OCI-M2 (cell line): ENCODE measurements around the gene KLHL25.
A peak's percentile ranks its signal among the peaks of the same experiment; 100 is the strongest.

ENCODE experiments used
- DNase-seq: peaks from one replicate; lab custom pipeline; 2025; ENCODE audit not compliant: unreplicated experiment; lab: John Stamatoyannopoulos, UW

KLHL25 gene

GRCh38 chr15:85748729-85749128 is 46.0 kb downstream of the KLHL25 start:
- no peak for DNase-seq

DNA sequence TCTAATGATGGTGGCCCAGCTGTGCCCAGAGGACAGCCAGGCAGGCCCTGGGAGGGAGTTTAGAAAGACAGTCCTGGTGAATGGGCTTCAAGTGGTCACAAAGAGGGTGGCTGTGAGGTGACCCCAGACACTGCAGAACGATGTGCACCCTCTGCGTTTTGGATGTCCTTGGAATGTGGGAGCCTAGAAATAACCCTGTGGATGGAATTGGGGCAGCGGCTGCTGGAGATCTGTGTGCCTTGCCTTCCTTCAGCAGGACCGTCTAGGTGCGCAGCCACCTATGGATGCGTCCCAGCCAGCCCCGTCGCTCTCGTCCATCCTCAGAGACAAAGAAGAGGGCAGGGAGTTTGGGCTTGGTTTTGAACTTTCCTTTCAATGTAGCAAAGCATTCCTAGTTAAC is 46.5 kb downstream of the KLHL25 start:
- no peak for DNase-seq

DNA sequence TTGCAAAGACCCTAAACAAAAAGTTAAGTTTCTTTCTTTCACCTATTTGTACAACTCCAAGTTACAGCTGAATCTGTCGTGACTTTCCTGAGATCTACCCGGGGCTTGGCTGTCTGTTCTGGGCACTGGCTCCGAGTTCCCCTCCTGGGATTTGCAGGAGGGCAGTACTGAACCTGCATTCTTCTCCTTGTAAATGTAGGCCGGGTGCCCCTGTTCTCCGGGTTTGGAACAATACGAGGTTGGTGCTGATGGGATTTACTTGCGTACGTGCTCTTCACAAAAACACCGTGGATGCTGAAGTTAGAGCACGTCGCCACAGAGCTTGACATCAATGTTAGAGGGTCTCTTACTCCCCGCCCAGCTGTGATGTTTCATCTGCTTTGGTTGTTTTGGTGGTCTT is 48.1 kb downstream of the KLHL25 start:
- DNase-seq = no peak

DNA sequence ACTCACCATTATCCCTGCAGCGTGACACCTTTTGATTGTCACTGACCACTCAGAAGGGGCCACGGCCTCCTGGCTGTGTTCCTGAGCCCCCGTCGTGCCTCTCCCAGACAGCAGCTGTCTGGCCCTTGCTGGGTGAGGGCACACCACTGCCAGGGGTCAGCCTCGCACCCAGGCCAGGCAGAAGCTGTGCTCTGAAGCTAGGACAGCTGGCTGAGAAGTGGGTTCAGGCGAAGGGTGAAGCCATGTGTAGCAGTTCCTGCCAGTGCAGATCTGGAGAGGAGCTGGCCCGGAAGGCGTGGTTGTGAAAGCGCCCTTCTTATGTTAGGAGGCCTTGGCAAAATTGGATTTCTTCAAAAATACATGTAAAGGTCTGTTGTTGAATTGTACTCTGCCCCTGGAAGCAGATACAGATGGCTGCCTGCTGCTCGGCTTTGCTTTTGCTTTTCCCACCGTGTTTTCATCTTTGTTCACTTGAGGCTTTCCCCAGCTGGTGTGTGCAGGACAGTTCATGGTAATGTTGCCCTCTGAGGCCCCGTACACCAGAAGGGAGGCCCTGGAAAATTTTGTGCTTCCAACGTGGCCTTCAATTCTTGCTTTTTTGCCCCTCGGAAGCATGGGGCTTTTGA is 49.1 kb downstream of the KLHL25 start:
- no peak for DNase-seq

DNA sequence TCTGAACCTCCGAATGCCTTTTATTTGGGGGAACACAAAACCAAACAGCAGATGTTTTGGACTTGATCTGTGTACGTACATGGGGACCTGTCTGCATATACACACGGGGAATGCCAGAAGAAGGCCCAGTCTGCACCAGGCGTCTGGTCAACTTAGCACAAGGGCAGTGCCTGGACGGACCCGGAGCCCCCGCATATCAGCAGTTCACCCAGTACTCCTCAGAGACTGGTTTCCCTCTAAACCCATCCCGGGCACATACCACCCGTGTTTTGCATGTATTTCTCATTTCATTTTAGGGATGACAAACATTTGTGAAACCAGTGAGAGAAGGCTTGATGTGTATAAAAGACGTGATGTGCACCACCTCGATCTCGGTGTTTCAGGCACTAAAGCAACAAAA is 49.7 kb downstream of the KLHL25 start:
- DNase-seq = no peak

DNA sequence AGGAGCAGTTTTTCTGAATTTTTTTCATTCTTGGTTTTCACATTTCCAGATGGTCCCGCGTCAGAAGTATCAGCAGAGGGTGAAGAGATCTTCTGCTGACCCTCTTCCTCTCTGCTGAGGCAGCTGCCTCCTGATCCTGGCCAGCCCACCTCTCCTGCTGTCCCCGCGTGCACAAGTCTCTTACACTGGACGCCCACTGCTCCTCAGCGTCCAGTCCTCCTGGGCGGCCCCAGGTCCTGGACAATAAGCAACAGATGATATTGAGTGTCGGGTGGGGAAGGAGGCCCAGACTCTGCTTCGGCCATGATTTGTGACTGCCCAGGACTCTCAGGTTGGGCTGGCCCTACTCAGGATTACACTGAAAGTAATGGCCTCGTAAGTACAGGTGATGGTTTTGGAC is 50.1 kb downstream of the KLHL25 start:
- DNase-seq = no peak

DNA sequence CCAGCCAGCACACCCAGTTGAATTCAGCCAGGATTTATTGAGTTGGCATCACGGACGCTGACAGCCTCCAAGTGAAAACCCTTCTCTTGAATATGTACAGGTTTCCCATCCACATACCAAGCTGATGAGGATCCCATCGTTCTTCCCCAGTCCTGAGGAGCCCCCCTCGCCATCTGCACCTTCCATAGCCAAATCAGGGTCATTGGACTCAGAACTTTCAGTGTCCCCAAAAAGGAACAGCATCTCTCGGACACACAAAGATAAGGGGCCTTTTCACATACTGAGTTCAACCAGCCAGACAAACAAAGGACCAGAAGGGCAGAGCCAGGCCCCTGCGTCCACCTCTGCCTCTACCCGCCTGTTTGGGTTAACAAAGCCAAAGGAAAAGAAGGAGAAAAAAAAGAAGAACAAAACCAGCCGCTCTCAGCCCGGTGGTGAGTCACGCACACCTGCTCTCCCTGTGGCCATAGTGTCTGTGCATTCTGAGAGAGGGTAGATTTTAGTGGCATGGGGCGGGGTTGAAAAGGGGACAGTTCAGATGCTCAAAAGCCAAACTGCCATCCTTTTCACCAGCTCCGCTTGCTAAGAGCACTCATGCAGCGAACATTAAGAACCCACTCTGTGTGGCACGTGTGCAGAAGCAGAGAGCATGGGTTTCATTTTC is 51.2 kb downstream of the KLHL25 start:
- DNase-seq = no peak

GRCh38 chr15:85742186-85742821 is 52.4 kb downstream of the KLHL25 start:
- DNase-seq = no peak

DNA sequence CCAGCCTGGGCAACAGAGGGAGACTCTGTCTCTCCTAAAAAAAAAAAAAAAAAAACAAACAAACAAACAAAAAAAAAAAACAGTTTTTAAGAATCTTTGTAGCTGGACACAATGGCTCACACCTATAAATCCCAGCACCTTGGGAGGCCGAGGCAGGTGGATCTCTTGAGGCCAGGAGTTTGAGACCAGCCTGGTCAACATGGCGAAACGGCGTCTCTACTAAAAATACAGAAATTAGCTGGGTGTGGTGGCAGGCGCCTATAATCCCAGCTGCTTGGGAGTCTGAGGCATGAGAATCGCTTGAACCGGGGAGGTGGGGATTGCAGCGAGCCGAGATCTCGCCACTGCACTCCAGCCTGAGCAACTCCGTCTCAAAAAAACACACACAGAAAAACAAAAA is 53.1 kb downstream of the KLHL25 start:
- no peak for DNase-seq

DNA sequence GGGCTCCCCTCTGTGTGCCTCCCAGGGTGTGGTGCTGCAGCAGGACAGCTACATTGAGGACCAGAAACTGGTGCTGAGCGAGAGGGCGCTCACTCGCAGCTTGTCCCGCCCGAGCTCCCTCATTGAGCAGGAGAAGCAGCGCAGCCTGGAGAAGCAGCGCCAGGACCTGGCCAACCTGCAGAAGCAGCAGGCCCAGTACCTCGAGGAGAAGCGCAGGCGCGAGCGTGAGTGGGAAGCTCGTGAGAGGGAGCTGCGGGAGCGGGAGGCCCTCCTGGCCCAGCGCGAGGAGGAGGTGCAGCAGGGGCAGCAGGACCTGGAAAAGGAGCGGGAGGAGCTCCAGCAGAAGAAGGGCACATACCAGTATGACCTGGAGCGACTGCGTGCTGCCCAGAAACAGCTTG is 53.7 kb downstream of the KLHL25 start:
- no peak for DNase-seq

DNA sequence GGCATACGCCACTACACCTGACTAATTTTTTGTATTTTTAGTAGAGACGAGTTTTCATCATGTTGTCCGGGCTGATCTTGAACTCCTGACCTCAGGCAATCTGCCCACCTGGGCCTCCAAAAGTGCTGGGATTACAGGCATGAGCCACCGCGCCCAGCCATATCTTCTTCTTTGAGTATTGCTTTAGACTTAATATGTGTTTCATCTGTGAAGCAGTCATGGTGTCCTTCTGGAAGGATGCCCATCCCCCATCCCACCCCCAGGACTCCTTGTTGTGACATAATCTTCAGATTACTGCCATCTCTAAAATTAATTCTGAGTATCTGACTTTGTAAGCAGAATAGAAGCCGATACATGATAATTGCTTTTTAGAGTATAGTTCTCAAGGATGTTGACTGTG is 57.7 kb downstream of the KLHL25 start:
- no peak for DNase-seq

DNA sequence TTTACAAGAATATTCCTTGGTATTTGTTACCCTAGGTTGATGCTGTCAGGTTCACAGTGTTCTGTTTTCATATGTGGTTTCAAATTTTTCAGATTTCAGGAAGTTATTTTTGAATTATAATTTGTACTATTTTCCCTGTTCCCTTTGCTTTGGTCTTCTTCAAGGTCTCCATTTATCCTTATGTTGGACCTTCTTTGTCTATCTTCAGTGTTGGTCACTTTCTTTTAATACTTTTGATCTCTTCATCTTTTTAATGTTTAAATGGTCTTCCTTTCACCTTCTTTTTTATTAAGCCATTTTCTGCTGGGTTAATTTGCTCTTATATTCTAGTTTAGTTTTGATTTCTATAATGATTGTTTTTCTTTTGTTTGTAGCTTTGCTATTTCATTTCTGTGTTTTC is 61.3 kb downstream of the KLHL25 start:
- no peak for DNase-seq

DNA sequence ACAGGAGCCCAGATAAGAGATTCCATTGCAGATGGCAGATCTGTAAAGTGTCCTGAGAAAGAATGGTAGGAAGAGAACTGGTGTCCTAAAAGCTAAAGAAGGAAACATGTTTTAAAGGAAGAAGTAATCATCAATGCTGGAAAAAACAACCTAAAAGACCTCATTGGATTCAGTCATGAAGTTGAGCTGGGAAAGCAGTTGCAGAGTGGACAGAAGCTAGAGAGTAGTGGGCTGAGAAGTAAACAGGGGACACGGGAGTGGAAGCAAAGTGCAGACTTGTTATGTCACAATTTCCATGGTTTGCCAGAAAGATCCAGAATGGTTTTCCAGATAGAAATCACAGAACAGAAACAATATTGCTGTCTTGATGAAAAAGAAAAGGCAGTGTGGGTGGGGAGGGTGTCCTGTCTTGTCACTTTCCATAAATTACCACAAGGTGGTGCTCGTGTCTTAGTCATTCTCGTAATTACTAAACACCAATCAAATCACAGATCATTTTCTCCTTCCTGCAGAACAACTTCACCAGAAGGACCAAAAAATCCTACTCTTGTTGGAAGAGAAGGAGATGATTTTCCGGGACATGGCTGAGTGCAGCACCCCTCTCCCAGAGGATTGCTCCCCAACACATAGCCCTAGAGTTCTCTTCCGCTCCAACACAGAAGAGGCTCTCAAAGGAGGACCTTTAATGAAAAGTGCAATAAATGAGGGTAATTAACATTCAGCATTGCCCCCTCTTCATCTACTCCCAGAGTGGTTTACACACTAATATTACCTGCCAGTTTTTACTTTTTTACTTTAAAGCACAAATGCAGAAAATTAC is 64.5 kb downstream of the KLHL25 start:
- DNase-seq = peak; percentile 10

DNA sequence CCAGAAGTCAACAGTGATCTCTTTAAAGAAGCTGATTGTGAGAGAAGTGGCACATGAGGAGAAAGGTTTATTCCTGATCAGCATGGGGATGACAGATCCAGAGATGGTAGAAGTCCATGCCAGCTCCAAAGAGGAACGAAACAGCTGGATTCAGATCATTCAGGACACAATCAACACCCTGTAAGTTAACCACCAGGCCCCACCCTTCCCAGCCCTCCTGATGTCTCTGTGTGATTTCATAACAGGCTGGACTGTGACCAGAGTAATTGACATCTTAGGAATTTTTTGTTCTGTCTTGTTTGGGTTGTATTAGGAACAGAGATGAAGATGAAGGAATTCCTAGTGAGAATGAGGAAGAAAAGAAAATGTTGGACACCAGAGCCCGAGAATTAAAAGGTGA is 67.7 kb downstream of the KLHL25 start:
- DNase-seq = no peak

DNA sequence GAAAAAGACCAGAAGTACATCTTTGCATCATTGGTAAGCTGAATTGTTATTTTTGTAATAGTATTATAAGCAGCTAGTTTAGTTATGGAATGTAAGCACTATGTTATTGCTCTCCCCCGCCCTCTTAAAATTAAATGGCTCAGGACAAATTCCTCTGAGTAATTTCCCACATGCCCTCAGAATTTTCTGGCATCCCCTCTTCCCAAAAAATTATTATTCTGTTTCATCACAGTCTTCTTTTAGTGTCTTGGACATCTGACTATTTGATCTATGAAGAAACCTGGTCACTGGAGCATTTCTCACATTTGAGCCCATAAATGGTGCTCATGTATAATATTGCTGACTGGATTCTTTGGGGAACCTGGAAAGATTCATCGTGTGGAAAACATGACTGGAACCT is 68.3 kb downstream of the KLHL25 start:
- DNase-seq = no peak

DNA sequence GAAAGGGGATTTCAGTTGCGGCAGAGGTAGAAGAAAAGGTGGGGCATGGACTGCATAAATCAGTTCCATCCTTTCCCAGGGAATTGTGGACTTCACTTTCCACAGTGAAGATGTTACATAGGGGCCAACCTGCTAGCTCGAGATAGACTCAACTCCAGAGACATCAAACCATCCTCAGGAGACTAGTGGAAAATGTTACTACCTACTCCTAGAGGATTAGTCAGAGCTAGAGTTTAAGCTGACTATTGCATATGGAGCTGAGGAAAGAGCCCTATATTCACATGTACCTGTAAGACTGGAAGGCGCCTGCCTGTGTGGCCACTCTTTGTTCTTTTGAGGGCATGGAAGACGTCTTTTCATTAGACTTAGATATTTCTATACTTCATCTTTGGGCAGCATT is 69.2 kb downstream of the KLHL25 start:
- no peak for DNase-seq

- DNase-seq = no peak
Measured at GRCh38 chr15:85725019-85725418, 69.7 kb downstream of the KLHL25 start.

- DNase-seq = no peak
Measured at GRCh38 chr15:85723960-85724945, 70.5 kb downstream of the KLHL25 start.

DNA sequence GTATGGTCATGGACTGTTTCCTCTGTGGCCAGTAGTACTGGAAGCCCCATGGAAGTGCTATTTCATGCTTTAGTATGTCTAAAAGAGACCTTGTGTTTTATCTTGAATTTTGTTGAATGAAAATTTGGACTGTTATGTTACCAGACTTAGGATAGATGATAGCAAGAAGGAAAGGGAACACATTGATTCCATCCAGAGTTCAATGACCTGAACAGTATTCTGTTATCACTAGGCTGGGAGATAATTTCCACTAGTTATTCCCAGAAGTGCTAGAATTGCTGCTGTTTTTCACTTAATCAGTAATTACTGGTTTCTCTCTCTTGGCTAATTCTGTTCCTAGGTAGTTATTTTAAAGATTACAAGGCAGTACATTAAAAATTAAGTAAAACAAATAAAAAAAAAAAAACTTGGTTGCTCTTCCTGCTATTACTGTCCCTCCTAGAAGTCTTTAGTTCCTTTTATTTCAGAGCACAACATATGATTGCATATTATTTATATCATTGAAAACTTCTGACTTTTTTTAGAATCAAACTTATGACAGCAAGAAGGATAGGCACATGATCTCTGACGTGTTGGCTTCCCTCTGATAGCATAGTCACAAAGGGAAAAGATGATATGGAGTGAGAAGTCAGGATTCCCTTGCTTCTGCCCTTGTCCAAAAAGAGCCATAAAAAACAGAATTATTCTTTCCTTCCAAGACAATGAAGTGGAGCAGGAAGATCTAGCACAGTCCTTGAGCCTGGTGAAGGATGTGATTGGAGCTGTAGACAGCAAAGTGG is 72.2 kb downstream of the KLHL25 start:
- DNase-seq = no peak

GRCh38 chr15:85718981-85719380 is 75.7 kb downstream of the KLHL25 start:
- DNase-seq = no peak
